ENCODE results near the gene RPTN.

GRCh38 chr1:152111515-152111968 is 47.5 kb downstream of the RPTN start:
- TF ChIP-seq POLR2A (IDR thresholded peaks at IDR 0.05) (no peak), CTCF (IDR thresholded peaks at IDR 0.05) (no peak), POLR2AphosphoS5 (IDR thresholded peaks at IDR 0.05) (no peak)

Measured in breast epithelium (tissue), 3 donors.